Measurements from ENCODE around the gene SYNGR1. TPM values are rescaled to one million over a fixed set of nuclear protein-coding genes. Genes with fewer than 3 reads are reported as not detected.

Gene SYNGR1
- total RNA-seq, 1 experiment from 2014 or later, result 0.35 TPM

- Mint-ChIP-seq H3K4me3 (ENCODE audit: unreplicated experiment) (no peak overlapping the region), H3K36me3 (ENCODE audit: insufficient read depth, unreplicated experiment) (peaks cover 43% of the 10 kb centered on the region), H3K27me3 (ENCODE audit: insufficient read depth, unreplicated experiment) (no peaks in the 10 kb centered on the region), H3K4me1 (ENCODE audit: insufficient read depth, unreplicated experiment) (no peaks in the 10 kb centered on the region), H3K9me3 (ENCODE audit: unreplicated experiment) (no peaks in the 10 kb centered on the region), H3K27ac (ENCODE audit: low read depth, unreplicated experiment) (no peak overlapping the region)
- ChIA-PET POLR2A (no interaction called here), CTCF (no interaction called here)
- intact Hi-C loops (cut with micrococcal nuclease), result no loop called here
- no peak for DNase-seq (ENCODE audit: unreplicated experiment)
- BruUV-seq (replicated peaks), result no TSS peak
- no peak for TF ChIP-seq CTCF (IDR thresholded peaks at IDR 0.05; ENCODE audit: unreplicated experiment)
Measured at GRCh38 chr22:39429916-39430575, 80.3 kb downstream of the SYNGR1 start.

GRCh38 chr22:39430576-39431150 is 80.9 kb downstream of the SYNGR1 start:
- ChIA-PET CTCF (no interaction called here), POLR2A (no interaction called here)
- Mint-ChIP-seq H3K9me3 (ENCODE audit: unreplicated experiment) (no peaks in the 10 kb centered on the region), H3K27ac (ENCODE audit: low read depth, unreplicated experiment) (no peak overlapping the region), H3K27me3 (ENCODE audit: insufficient read depth, unreplicated experiment) (no peaks in the 10 kb centered on the region), H3K36me3 (ENCODE audit: insufficient read depth, unreplicated experiment) (peaks cover 40% of the 10 kb centered on the region), H3K4me3 (ENCODE audit: unreplicated experiment) (no peak overlapping the region), H3K4me1 (ENCODE audit: insufficient read depth, unreplicated experiment) (no peaks in the 10 kb centered on the region)
- no peak for TF ChIP-seq CTCF (IDR thresholded peaks at IDR 0.05; ENCODE audit: unreplicated experiment)
- intact Hi-C loops (cut with micrococcal nuclease), result no loop called here
- no TSS peak for BruUV-seq (replicated peaks)
- no peak for DNase-seq (ENCODE audit: unreplicated experiment)

- Mint-ChIP-seq H3K27ac (ENCODE audit: low read depth, unreplicated experiment) (no peak overlapping the region), H3K4me1 (ENCODE audit: insufficient read depth, unreplicated experiment) (no peaks in the 10 kb centered on the region), H3K27me3 (ENCODE audit: insufficient read depth, unreplicated experiment) (no peaks in the 10 kb centered on the region), H3K9me3 (ENCODE audit: unreplicated experiment) (no peaks in the 10 kb centered on the region), H3K4me3 (ENCODE audit: unreplicated experiment) (no peak overlapping the region), H3K36me3 (ENCODE audit: insufficient read depth, unreplicated experiment) (peaks cover 33% of the 10 kb centered on the region)
- no peak for DNase-seq (ENCODE audit: unreplicated experiment)
- intact Hi-C loops (cut with micrococcal nuclease), result no loop called here
- TF ChIP-seq CTCF (IDR thresholded peaks at IDR 0.05; ENCODE audit: unreplicated experiment), result no peak
- ChIA-PET CTCF (no interaction called here), POLR2A (no interaction called here)
- no TSS peak for BruUV-seq (replicated peaks)
Measured at GRCh38 chr22:39431216-39431801, 81.5 kb downstream of the SYNGR1 start.

GRCh38 chr22:39431821-39432251 is 82.0 kb downstream of the SYNGR1 start:
- intact Hi-C loops (cut with micrococcal nuclease), result no loop called here
- Mint-ChIP-seq H3K4me3 (ENCODE audit: unreplicated experiment) (no peak overlapping the region), H3K27ac (ENCODE audit: low read depth, unreplicated experiment) (no peak overlapping the region), H3K27me3 (ENCODE audit: insufficient read depth, unreplicated experiment) (no peaks in the 10 kb centered on the region), H3K4me1 (ENCODE audit: insufficient read depth, unreplicated experiment) (no peaks in the 10 kb centered on the region), H3K36me3 (ENCODE audit: insufficient read depth, unreplicated experiment) (peaks cover 30% of the 10 kb centered on the region), H3K9me3 (ENCODE audit: unreplicated experiment) (no peaks in the 10 kb centered on the region)
- ChIA-PET POLR2A (no interaction called here), CTCF (no interaction called here)
- DNase-seq (ENCODE audit: unreplicated experiment), result no peak
- no TSS peak for BruUV-seq (replicated peaks)
- no peak for TF ChIP-seq CTCF (IDR thresholded peaks at IDR 0.05; ENCODE audit: unreplicated experiment)

Data from MCF 10A (cell line).